ENCODE measurements around the gene TMEM19.

TMEM19 gene

DNA sequence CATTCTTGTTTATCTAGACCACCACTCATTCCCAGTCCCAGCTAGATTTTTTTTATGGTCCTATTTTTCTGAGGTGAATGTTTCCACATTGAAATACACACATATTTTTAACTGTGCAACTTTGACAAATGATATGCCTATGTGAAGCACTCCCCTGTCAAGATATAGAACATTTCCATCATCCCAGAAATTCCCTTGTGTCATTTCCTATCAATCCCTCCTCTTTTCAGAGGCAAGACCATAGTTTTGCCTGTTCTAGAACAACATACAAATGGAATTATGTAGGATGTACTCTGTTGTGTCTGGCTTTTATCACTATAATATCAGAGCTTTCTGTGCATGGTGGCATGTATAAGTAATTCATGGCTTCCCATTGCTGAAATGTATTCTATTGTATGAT is 32.7 kb downstream of the TMEM19 start:
- H3K9me2 ChIP-seq (replicated peaks; ENCODE audit: insufficient read depth, low read length): no peaks in the 10 kb centered on the region
- TF ChIP-seq, protein P1, sequence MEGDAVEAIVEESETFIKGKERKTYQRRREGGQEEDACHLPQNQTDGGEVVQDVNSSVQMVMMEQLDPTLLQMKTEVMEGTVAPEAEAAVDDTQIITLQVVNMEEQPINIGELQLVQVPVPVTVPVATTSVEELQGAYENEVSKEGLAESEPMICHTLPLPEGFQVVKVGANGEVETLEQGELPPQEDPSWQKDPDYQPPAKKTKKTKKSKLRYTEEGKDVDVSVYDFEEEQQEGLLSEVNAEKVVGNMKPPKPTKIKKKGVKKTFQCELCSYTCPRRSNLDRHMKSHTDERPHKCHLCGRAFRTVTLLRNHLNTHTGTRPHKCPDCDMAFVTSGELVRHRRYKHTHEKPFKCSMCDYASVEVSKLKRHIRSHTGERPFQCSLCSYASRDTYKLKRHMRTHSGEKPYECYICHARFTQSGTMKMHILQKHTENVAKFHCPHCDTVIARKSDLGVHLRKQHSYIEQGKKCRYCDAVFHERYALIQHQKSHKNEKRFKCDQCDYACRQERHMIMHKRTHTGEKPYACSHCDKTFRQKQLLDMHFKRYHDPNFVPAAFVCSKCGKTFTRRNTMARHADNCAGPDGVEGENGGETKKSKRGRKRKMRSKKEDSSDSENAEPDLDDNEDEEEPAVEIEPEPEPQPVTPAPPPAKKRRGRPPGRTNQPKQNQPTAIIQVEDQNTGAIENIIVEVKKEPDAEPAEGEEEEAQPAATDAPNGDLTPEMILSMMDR (IDR thresholded peaks at IDR 0.05; ENCODE audit: insufficient read depth, low read length, poor library complexity, severe bottlenecking): no peak
- TF ChIP-seq EZH2phosphoT487 (conservative IDR thresholded peaks at IDR 0.05; ENCODE audit: low read length): no peak
- H3K4me2 ChIP-seq (ENCODE audit: low read depth, low read length, poor library complexity, severe bottlenecking): no peak overlapping the region
- no peaks in the 10 kb centered on the region for H3F3A ChIP-seq (ENCODE audit: insufficient read depth)
- no peaks in the 10 kb centered on the region for H3K27me3 ChIP-seq (ENCODE audit: low read length)
- H2AFZ ChIP-seq (ENCODE audit: low read depth, low read length, severe bottlenecking): no peak overlapping the region
- H3K9ac ChIP-seq (ENCODE audit: low read length): no peak overlapping the region
- no peak overlapping the region for H3K27ac ChIP-seq (ENCODE audit: low read depth, low read length)
- H3K4me3 ChIP-seq (ENCODE audit: insufficient read depth, low read length, poor library complexity, severe bottlenecking): no peak overlapping the region
- no peaks in the 10 kb centered on the region for H4K20me1 ChIP-seq (ENCODE audit: low read depth, low read length)
- peaks cover under 1% of the 10 kb centered on the region; the same call in 1 of the 2 replicates for H3K9me3 ChIP-seq (ENCODE audit: insufficient read depth, low read length)
- no peaks in the 10 kb centered on the region for H3K36me3 ChIP-seq (ENCODE audit: low read length)
- H3K79me2 ChIP-seq (ENCODE audit: insufficient read depth, low read length): no peaks in the 10 kb centered on the region

DNA sequence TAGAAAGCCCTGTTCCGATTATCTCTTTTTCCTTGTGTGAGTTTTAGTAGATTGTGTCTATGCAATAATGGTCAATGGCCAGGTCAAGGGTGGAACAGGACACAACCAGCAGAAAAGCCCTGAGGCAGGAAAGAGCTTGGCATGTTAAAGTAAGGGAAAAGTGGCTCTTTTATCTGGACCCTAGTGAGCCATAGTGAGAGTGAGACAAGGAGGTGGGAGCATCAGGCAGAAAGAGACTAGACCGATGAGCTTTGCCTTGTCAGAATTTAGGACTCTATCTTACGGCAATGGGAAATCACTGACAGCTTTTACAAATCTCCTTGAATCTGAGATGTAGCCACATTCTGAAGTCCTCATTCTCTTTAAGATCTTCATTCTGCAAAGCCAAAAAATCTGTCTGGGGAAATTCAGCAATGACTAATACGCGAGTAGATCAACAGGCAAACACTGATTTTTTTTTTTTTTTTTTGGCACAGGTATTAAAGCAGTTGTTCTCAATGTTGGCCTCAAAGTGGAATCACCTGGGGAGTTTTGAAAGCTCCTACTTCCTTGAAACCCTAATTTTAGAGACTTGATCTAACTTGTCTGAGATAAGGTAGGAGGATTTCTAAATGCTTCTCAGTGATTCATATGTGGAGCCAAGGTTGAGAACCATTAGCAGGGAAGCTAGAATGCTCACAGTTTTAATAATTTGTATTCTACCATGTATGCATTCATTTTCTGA is 33.9 kb downstream of the TMEM19 start:
- no peaks in the 10 kb centered on the region for H3K36me3 ChIP-seq (ENCODE audit: low read length)
- no peak overlapping the region for H3K4me2 ChIP-seq (ENCODE audit: low read depth, low read length, poor library complexity, severe bottlenecking)
- no peaks in the 10 kb centered on the region for H3K27me3 ChIP-seq (ENCODE audit: low read length)
- H3K79me2 ChIP-seq (ENCODE audit: insufficient read depth, low read length): no peaks in the 10 kb centered on the region
- no peak for TF ChIP-seq EZH2phosphoT487 (conservative IDR thresholded peaks at IDR 0.05; ENCODE audit: low read length)
- TF ChIP-seq, protein P1 (IDR thresholded peaks at IDR 0.05; ENCODE audit: insufficient read depth, low read length, poor library complexity, severe bottlenecking): no peak
- H2AFZ ChIP-seq (ENCODE audit: low read depth, low read length, severe bottlenecking): no peak overlapping the region
- no peaks in the 10 kb centered on the region for H3F3A ChIP-seq (ENCODE audit: insufficient read depth)
- no peak overlapping the region for H3K4me3 ChIP-seq (ENCODE audit: insufficient read depth, low read length, poor library complexity, severe bottlenecking)
- H3K9me2 ChIP-seq (replicated peaks; ENCODE audit: insufficient read depth, low read length): no peaks in the 10 kb centered on the region
- H3K9me3 ChIP-seq (ENCODE audit: insufficient read depth, low read length): no peaks in the 10 kb centered on the region
- no peak overlapping the region for H3K27ac ChIP-seq (ENCODE audit: low read depth, low read length)
- no peak overlapping the region for H3K9ac ChIP-seq (ENCODE audit: low read length)
- H4K20me1 ChIP-seq (ENCODE audit: low read depth, low read length): no peaks in the 10 kb centered on the region

DNA sequence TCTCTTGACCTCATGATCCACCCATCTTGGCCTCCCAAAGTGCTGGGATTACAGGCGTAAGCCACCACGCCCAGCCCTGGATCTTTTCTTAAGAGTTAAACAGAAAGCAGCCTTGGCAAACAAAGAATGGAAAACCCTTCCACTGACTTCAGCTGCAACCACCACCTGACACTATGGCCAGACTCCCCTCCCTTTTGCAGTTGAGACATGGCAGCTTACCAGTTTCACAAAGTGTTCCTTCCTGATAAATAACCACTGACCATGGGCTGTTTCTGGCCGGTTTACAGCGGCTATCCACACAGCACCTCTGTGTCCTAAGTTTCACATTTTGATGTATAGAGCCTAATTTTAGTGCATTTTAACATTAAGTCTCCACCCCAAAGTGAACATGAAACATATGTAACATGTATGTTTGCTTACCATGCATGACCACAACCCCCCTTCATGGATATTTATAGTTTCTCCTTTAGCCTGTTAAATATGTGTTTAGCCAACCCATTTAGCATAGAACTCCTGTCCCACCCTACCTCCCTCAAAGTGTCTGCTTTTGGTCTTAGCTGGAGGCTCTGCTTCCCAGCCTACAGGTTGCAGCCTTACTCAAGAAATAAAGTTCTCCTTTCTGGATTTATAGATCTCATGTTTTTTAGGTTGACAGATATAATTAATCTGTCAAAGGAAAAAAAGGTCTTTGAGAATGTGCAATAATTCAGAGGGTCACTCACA is 36.1 kb downstream of the TMEM19 start:
- Histone ChIP-seq H3K27me3 (ENCODE audit: low read length) (no peaks in the 10 kb centered on the region), H3K9ac (ENCODE audit: low read length) (no peak overlapping the region), H3K27ac (ENCODE audit: low read depth, low read length) (no peak overlapping the region), H3K4me3 (ENCODE audit: insufficient read depth, low read length, poor library complexity, severe bottlenecking) (no peak overlapping the region), H2AFZ (ENCODE audit: low read depth, low read length, severe bottlenecking) (no peak overlapping the region), H3K36me3 (ENCODE audit: low read length) (no peaks in the 10 kb centered on the region), H3F3A (ENCODE audit: insufficient read depth) (no peaks in the 10 kb centered on the region), H3K79me2 (ENCODE audit: insufficient read depth, low read length) (no peaks in the 10 kb centered on the region), H3K9me2 (replicated peaks; ENCODE audit: insufficient read depth, low read length) (no peaks in the 10 kb centered on the region), H3K4me2 (ENCODE audit: low read depth, low read length, poor library complexity, severe bottlenecking) (no peak overlapping the region), H3K9me3 (ENCODE audit: insufficient read depth, low read length) (no peaks in the 10 kb centered on the region), H4K20me1 (ENCODE audit: low read depth, low read length) (no peaks in the 10 kb centered on the region)
- TF ChIP-seq, protein P1 (IDR thresholded peaks at IDR 0.05; ENCODE audit: insufficient read depth, low read length, poor library complexity, severe bottlenecking): no peak
- TF ChIP-seq EZH2phosphoT487 (conservative IDR thresholded peaks at IDR 0.05; ENCODE audit: low read length): no peak

All from SU-DHL-6 (cell line).